Heart right ventricle (tissue), 16 donors: Measurements from ENCODE around the gene GAA. TPM values are rescaled to one million over a fixed set of nuclear protein-coding genes. Genes with fewer than 3 reads are reported as not detected.

Experiments
- ATAC-seq, 8 donors: fragments of 200-7000 bp; cut with Tn5 transposase; one replicate each; pipeline ENCODE4 v1.9.1; 2020; ENCODE audit warnings: mild to moderate bottlenecking in 8 of 8, moderate library complexity in 8 of 8, moderate number of reproducible peaks in 1 of 8
- DNase-seq, 2 donors: peaks; one replicate each; pipeline ENCODE4 v3.0.0-alpha.2; 2020
- H3K27ac ChIP-seq, 10 donors: fragments of 200-600 bp; sonication (generic) in 2 of 10; one replicate each; pipeline versions ENCODE4 v1.5.0 to v1.8.0; 2020 to 2022; ENCODE audit warnings: mild to moderate bottlenecking in 3 of 10
- H3K27me3 ChIP-seq, 7 donors: fragments of 200-600 bp; one replicate each; pipeline ENCODE4 v1.8.0; 2021 to 2022; ENCODE audit warnings: mild to moderate bottlenecking in 2 of 7
- H3K36me3 ChIP-seq, 9 donors: fragments of 200-600 bp; sonication (generic) in 1 of 9; one replicate each; pipeline versions ENCODE4 v1.5.0 to v1.8.0; 2020 to 2022; ENCODE audit warnings: mild to moderate bottlenecking in 2 of 9
- H3K4me1 ChIP-seq, 9 donors: fragments of 200-600 bp; sonication (generic) in 1 of 9; one replicate each; pipeline versions ENCODE4 v1.5.0 to v1.8.0; 2020 to 2022; ENCODE audit warnings: mild to moderate bottlenecking in 4 of 9
- H3K4me3 ChIP-seq, 10 donors: fragments of 200-600 bp; sonication (generic) in 2 of 10; one replicate each; pipeline versions ENCODE4 v1.5.0 to v1.8.0; 2020 to 2022; ENCODE audit warnings: mild to moderate bottlenecking in 7 of 10, moderate library complexity in 2 of 10
- H3K9me3 ChIP-seq, 11 donors: fragments of 200-600 bp in 10 of 11; sonication (generic) in 2 of 11; one replicate each; pipeline versions ENCODE4 v1.5.0 to v1.8.0; 2013 to 2022; ENCODE audit warnings: mild to moderate bottlenecking in 2 of 11, control low read depth in 1 of 11, moderate library complexity in 1 of 11
- CTCF ChIP-seq, 9 donors: fragments of 200-600 bp; sonication (generic) in 2 of 9; IDR thresholded peaks; one replicate each; pipeline versions ENCODE4 v1.5.0 to v1.8.0; 2021 to 2022; ENCODE audit warnings: antibody characterized with exemption in 9 of 9, mild to moderate bottlenecking in 5 of 9, moderate library complexity in 1 of 9
- WGBS, 2 donors: extraction: QIAGEN DNeasy Blood & Tissue Kit; methylation state at CpG; one replicate each; pipeline ENCODE4 v1.1.7; 2013; ENCODE audit warnings: inconsistent platforms in 1 of 2; 5-methylcytosine and 5-hydroxymethylcytosine counted together
- intact Hi-C, 10 donors: fragments of 100-400 bp; cut with DNase I; formaldehyde crosslinking; loops; one replicate each; pipeline versions ENCODE4 v1.11.1 to v1.14.2; 2022
- polyA plus RNA-seq, 2 donors: library from polyadenylated mRNA; stranded (reverse); fragments of 200-250 nt; gene quantifications; one replicate each; pipeline ENCODE4 v1.2.3, GENCODE V29; 2013
- total RNA-seq, 10 donors: library from RNA; stranded (reverse); fragmentation: NEBNext Ultra II Directional in 3 of 10; extraction: Animal tissue kit (Norgen Biotek cat#: 25700) in 3 of 10; gene quantifications; one replicate each; pipeline versions ENCODE4 v1.2.1 to v1.2.4, GENCODE V29; 2021 to 2023
- donor health status: Arrhythmogenic right ventricular cardiomyopathy.
- donor health status: ischemic (EF 13 %, LVEDD 7.1; RV severe dilation, severe dysfunction).
- donor health status: healthy with polysubstance abuse.
- donor health status: DM: no; HTN: yes; CAD: no.
- donor health status: DM: no; HTN: no; CAD: no.
- donor health status: ischemic (EF 25% LVEDD 6.9; RV normal size, moderate dysfunction).
- donor health status: ischemic (EF 25% LVEDD 5.7; RV mildly dilated, moderate dysfunction).
- donor health status: healthy.
- donor health status: DM: yes; HTN: yes; CAD: no.
- donor health status: Ischemic cardiomyopathy.
- donor health status: ischemic (EF 35%, LVEDD 5.7; RV mildly dilated, moderate dysfunction).
- donor health status: nonischemic (EF 11% LVEDD 7.7; RV severe dilation, severe dysfunction).
- donor health status: DM: yes; HTN: yes; CAD: no.
- donor health status: PGD.
- donor health status: ischemic (EF 29% LVEDD 5.4; RV normal size, mild dysfunction).
- donor health status: nonischemic (EF 23%, LVEDD 6.1; RV moderate dilation, normal function).

Gene GAA
- total and polyA plus RNA-seq, 12 donors = 26.4 to 67.7 (median 49.6) TPM

- ATAC-seq (peak in 4 of 8 donors; percentile 3 to 49 (median 20)), DNase-seq (no peak)
- H3K27ac ChIP-seq = peak overlapping the region; percentile 32 to 98 (median 95)
- peaks cover 0 to 46% (median 20%) of the 10 kb centered on the region in 9 donors for H3K4me1 ChIP-seq
- WGBS, 2 donors = 0% methylated on average over 66 to 69 of the region's 69 CpGs
- peak overlapping the region; percentile 83 to 99 (median 94) for H3K4me3 ChIP-seq
- intact Hi-C loops = loop anchor here in 7 of 10 donors (1.0 to 10.0 kb wide), 10 partner anchors 41 to 128 kb away; partner anchors contain the start of genes RNF213 (in 4 of the 7), GAA (in 3 of the 7), SGSH (in 1 of the 7) and SLC26A11 (in 1 of the 7)
- H3K36me3 ChIP-seq = peaks cover 0 to 34% (median 25%) of the 10 kb centered on the region in 9 donors
- H3K9me3 ChIP-seq = no peaks in the 10 kb centered on the region
- H3K27me3 ChIP-seq = no peaks in the 10 kb centered on the region
- peak in 1 of 9 donors; percentile 9 for TF ChIP-seq CTCF (IDR thresholded peaks at IDR 0.05)
Observed at GRCh38 chr17:80146121-80147034, 45.0 kb downstream of the GAA start.

- intact Hi-C loops = loop anchor here in 7 of 10 donors (1.0 to 10.0 kb wide), 10 partner anchors 40 to 128 kb away; partner anchors contain the start of genes RNF213 (in 4 of the 7), GAA (in 3 of the 7), SGSH (in 1 of the 7) and SLC26A11 (in 1 of the 7)
- peak within 1 kb of the TSS; percentile 88 to 98 (median 95) for H3K27ac ChIP-seq
- DNase-seq (peak; percentile 98 to 99), ATAC-seq (peak; percentile 97 to 99 (median 98))
- H3K36me3 ChIP-seq = peaks cover 0 to 25% (median 17%) of the 10 kb centered on the region in 9 donors
- peaks cover 0 to 55% (median 20%) of the 10 kb centered on the region in 9 donors for H3K4me1 ChIP-seq
- no peaks in the 10 kb centered on the region for H3K9me3 ChIP-seq
- no peaks in the 10 kb centered on the region for H3K27me3 ChIP-seq
- WGBS, 2 donors = 0% methylated on average over 90 of the region's 90 CpGs
- peak in 3 of 9 donors; percentile 23 to 36 (median 27) for TF ChIP-seq CTCF (IDR thresholded peaks at IDR 0.05)
- H3K4me3 ChIP-seq = peak within 1 kb of the TSS; percentile 83 to 99 (median 96)
Observed at GRCh38 chr17:80147035-80147822, 45.8 kb downstream of the GAA start, which contains the start of gene EIF4A3. EIF4A3 (minus strand) TSS chr17:80147128; CDS start chr17:80146961, 167 bp downstream.

- no peak for TF ChIP-seq CTCF (IDR thresholded peaks at IDR 0.05)
- intact Hi-C loops = no loop called here
- H3K4me1 ChIP-seq = peaks cover 0 to 40% (median 7%) of the 10 kb centered on the region in 9 donors
- no peak overlapping the region for H3K4me3 ChIP-seq
- no peak for DNase-seq
- H3K27me3 ChIP-seq = no peaks in the 10 kb centered on the region
- 66 to 74% methylated on average over 5 of the region's 5 CpGs for WGBS, 2 donors
- ATAC-seq = no peak
- H3K27ac ChIP-seq = peak overlapping the region in 1 of 10 donors; percentile 64
- peaks cover 0 to 16% (median 0%) of the 10 kb centered on the region in 11 donors for H3K9me3 ChIP-seq
- no peaks in the 10 kb centered on the region for H3K36me3 ChIP-seq
Observed at GRCh38 chr17:80151333-80151732, 50.0 kb downstream of the GAA start.
